Measurements from ENCODE around the gene LILRB2.
"Not testable (repeated sequence)": the region's sequence is repeated elsewhere in the genome, so short reads cannot be mapped to it uniquely, and the experiment has no call there.

LILRB2 gene

DNA sequence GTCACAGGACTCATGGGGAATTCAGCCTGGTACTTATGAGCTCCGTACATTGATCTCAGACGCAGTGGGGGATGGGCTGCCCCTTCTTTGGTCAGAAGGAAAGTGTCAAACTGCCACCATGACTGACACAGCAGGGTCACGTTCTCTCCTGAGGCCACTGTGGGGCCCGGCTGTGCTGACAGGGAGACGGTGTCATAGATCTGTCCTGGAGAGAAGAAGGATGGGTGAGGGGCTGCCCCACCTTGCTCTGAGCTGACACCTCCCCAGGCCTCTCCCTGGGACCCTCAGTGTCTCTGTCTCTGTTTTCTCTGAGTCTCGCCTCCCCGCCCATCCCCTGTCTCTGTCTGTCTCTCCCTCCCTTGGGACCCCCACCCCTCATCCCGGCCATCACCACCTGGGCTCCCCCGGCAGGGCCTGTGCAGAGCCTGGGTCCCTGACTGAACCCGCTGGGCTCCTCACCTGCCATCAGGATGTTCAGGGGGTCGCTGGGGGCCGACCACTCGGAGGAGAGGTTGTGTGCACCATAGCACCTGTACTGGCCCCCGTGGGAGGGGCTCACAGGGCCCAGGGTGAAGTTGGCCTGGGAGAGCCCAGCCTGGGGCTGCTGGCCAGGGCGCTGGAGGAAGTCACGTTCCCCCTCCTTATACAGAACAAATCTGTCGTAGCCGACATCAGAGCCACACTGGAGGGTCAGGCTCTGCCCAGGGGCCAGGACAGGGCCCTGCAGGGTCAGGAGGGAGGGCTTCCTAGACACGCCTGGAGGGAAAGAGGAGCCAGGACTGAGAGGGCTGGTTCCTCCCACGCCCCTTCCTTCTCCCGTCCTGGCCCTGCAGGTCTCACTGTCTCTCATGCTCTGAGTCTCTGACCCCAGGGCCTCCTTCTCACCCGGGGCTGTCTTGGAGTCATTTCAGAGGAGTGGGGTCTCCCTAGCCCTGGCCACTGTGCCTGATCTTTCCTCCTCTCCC lies 40.3 kb downstream of the LILRB2 start:
- DNase-seq (ENCODE audit: low read depth in 2 of 2): not testable (repeated sequence)

DNA sequence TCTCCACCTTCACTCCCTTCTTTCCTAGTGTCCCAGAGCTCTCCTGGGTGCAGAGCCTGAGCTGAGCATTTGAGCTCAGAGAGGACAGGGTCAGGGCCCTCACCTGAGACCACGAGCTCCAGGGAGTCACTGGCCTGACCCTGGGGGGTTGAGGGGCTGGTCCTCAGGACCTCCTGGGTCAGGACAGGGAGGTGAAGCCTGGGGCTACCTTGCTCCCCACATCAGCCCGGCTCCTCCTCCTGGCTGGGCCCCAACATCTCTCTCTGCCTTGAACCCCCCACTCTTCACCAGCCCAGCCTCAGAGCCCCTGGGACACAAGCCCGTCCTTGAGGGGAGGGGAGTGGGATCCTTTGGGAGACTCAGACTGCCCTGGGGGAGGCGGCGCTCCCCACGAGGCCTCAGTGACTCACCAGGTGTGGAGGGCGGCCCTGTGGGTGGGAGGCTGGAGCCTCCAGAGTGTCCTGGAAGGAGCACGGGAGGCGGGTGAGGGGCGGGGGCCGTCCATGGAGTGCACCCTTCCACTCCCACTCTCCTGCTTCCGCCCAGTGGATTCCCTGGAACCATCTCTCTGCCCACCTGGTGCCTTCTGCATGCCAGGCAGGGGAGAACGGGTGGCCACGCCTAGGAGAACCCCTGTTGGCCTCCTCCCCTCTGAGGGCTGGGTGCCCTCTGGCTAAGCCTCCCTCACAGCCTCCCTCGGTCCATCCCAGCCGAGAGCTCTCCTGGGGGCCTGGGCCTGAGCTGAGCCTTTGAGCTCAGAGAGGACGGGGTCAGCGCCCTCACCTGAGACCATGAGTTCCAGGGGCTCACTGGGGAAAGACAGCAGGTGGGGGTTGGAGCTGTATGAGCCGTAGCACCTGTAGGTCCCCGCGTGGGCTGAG lies 41.2 kb downstream of the LILRB2 start:
- DNase-seq (ENCODE audit: low read depth in 2 of 2): not testable (repeated sequence)

DNA sequence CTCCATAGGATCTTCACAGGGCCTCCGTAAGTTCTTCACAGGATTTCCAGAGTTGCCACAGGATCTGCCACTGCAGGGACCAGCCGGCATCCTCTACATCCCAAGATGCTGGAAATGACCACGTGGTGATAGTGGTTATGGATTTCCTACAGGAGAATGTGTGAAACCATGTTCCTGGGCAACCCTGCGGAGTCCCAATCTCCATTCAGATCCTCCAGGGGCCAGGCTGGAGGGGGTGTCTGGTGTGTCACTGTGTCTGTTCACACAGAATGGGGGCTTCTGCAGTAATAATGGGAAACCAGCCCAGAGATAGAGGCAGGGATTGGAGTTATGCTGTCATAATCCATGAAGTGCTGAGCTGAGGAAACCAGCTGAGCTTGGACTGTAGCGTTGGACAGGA lies 47.0 kb downstream of the LILRB2 start:
- no peak for DNase-seq (ENCODE audit: low read depth in 2 of 2)

GRCh38 chr19:54231077-54231931 lies 49.6 kb downstream of the LILRB2 start:
- peak; percentile 67 to 73 for DNase-seq (ENCODE audit: low read depth in 2 of 2)

- no peak for DNase-seq (ENCODE audit: low read depth in 2 of 2)
Observed at GRCh38 chr19:54230031-54230430, 50.9 kb downstream of the LILRB2 start.

- no peak for DNase-seq (ENCODE audit: low read depth in 2 of 2)
Observed at GRCh38 chr19:54229146-54229545, 51.8 kb downstream of the LILRB2 start.

- not testable (repeated sequence) for DNase-seq (ENCODE audit: low read depth in 2 of 2)
Observed at GRCh38 chr19:54224619-54225018, 56.3 kb downstream of the LILRB2 start.

DNA sequence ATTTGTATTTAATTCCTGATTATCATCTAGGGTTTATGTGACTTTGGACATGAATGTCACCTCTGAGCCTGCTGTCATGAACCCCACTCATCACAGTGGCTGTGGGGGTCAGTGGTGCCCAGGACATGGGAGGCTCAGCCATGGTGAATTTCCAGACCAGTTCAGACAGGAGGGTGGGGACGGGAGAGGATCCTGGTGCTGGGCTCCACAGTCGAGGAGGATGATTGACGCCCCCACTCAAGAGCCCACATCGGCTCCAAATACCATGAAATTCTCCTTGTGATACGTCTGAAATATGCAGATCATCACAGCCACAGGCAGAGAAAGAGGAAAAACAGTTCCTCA lies 57.0 kb downstream of the LILRB2 start:
- not testable (repeated sequence) for DNase-seq (ENCODE audit: low read depth in 2 of 2)

Data from stimulated activated CD8-positive, alpha-beta memory T cell treated with anti-CD3 and anti-CD28 coated beads, Interleukin-15, amount 100 ng/mL, for 48 hours (primary cell).